CD1c-positive myeloid dendritic cell (primary cell): ENCODE measurements around the gene TMEM236.
"Not testable (repeated sequence)": the region's sequence is repeated elsewhere in the genome, so short reads cannot be mapped to it uniquely, and the experiment has no call there.

Experiments used
- DNase-seq: peaks from one replicate; pipeline ENCODE4 v3.0.0-alpha.2; 2016; ENCODE audit errors: extremely low spot score

The TMEM236 gene

GRCh38 chr10:17751781-17752445 lies at the start of gene TMEM236:
TSS of gene TMEM236 (plus strand) at chr10:17752201. CDS start at chr10:17752296, 95 bp downstream.
- no peak for DNase-seq

- no peak for DNase-seq
Measured at GRCh38 chr10:17703706-17704105, 48.3 kb upstream of the TMEM236 start.

GRCh38 chr10:17708821-17709220 lies 43.2 kb upstream of the TMEM236 start:
- no peak for DNase-seq

GRCh38 chr10:17709492-17709891 lies 42.5 kb upstream of the TMEM236 start:
- no peak for DNase-seq

GRCh38 chr10:17710181-17710580 lies 41.8 kb upstream of the TMEM236 start:
- no peak for DNase-seq

- DNase-seq, result no peak
Measured at GRCh38 chr10:17712053-17712452, 39.9 kb upstream of the TMEM236 start.

- DNase-seq, result no peak
Measured at GRCh38 chr10:17712717-17713471, 39.1 kb upstream of the TMEM236 start.

GRCh38 chr10:17713758-17714157 lies 38.2 kb upstream of the TMEM236 start:
- DNase-seq, result no peak

- no peak for DNase-seq
Measured at GRCh38 chr10:17716161-17716560, 35.8 kb upstream of the TMEM236 start.

- not testable (repeated sequence) for DNase-seq
Measured at GRCh38 chr10:17722317-17723014, 29.5 kb upstream of the TMEM236 start.

- DNase-seq, result no peak
Measured at GRCh38 chr10:17725703-17726102, 26.3 kb upstream of the TMEM236 start.

- DNase-seq, result no peak
Measured at GRCh38 chr10:17729630-17730029, 22.4 kb upstream of the TMEM236 start.

GRCh38 chr10:17730667-17731066 lies 21.3 kb upstream of the TMEM236 start:
- DNase-seq, result no peak

GRCh38 chr10:17731331-17732020 lies 20.5 kb upstream of the TMEM236 start:
- DNase-seq, result peak; percentile 6

- no peak for DNase-seq
Measured at GRCh38 chr10:17733620-17734019, 18.4 kb upstream of the TMEM236 start.

- no peak for DNase-seq
Measured at GRCh38 chr10:17734432-17735080, 17.4 kb upstream of the TMEM236 start.

- peak; percentile 11 for DNase-seq
Measured at GRCh38 chr10:17735166-17735941, 16.6 kb upstream of the TMEM236 start.

GRCh38 chr10:17736223-17736622 lies 15.8 kb upstream of the TMEM236 start:
- no peak for DNase-seq

- DNase-seq, result peak; percentile 67
Measured at GRCh38 chr10:17737027-17737965, 14.7 kb upstream of the TMEM236 start.

- DNase-seq, result no peak
Measured at GRCh38 chr10:17740668-17741067, 11.3 kb upstream of the TMEM236 start.
